Metanephros (tissue), 2 donors: ENCODE measurements around the gene TRIM66. TPM values are rescaled to one million over a fixed set of nuclear protein-coding genes. Genes with fewer than 3 reads are reported as not detected.

Experiments used
- small RNA-seq: library from RNA; depleted of rRNA; stranded (forward); fragments of <200 nt; gene quantifications from one replicate; pipeline ENCODE3, GENCODE V24; 2014; ENCODE audit warnings: low replicate concordance
- total RNA-seq: library from RNA; depleted of rRNA; stranded (reverse); fragments of >200 nt; gene quantifications from one replicate; pipeline ENCODE4 v1.2.3, GENCODE V29; 2014

Gene TRIM66
- total RNA-seq = 8.1 TPM

GRCh38 chr11:8682303-8683114, at the start of gene TRIM66, which contains the start of gene RPL27A:
TRIM66 (minus strand) TSS chr11:8682665; CDS start chr11:8672274, 10,391 bp downstream.
RPL27A (plus strand) TSS chr11:8682792; CDS start chr11:8682814, 22 bp downstream.

GRCh38 chr11:8593935-8594909, 88.2 kb downstream of the TRIM66 start, which contains the start of gene STK33:
STK33 (minus strand) TSS chr11:8594228; CDS start chr11:8474905, 119,323 bp downstream.

Small RNA genes lying within 50 kb of the gene (small RNA-seq; reads per million reads assigned to genes)
- not detected for gene SNORA3A
- 3.4 reads per million, percentile 92 among the genes with 10 or more reads in this experiment for gene SNORA3B

Other genes with a start within 250 kb of the TRIM66 start
- 10.7 TPM for gene STK33, start 88.4 kb downstream of the TRIM66 start, total RNA-seq
- 1,146 TPM for gene RPL27A, start 127 bp upstream of the TRIM66 start, total RNA-seq
- gene AKIP1, start 228.5 kb upstream of the TRIM66 start, total RNA-seq = 19.4 TPM